Epithelial cell of prostate (primary cell): Measurements from ENCODE around the gene PINLYP.
"Not testable (repeated sequence)": the region's sequence is repeated elsewhere in the genome, so short reads cannot be mapped to it uniquely, and the experiment has no call there.

Experiments used
- DNase-seq: peaks from one replicate; pipeline ENCODE4 v3.0.0-alpha.2; 2011; ENCODE audit warnings: low read depth, low spot score
- H3K27ac ChIP-seq: fragments of 450-650 bp; 2 replicates; pipeline ENCODE4 v1.5.1; 2017; ENCODE audit warnings: mild to moderate bottlenecking

The PINLYP gene

DNA sequence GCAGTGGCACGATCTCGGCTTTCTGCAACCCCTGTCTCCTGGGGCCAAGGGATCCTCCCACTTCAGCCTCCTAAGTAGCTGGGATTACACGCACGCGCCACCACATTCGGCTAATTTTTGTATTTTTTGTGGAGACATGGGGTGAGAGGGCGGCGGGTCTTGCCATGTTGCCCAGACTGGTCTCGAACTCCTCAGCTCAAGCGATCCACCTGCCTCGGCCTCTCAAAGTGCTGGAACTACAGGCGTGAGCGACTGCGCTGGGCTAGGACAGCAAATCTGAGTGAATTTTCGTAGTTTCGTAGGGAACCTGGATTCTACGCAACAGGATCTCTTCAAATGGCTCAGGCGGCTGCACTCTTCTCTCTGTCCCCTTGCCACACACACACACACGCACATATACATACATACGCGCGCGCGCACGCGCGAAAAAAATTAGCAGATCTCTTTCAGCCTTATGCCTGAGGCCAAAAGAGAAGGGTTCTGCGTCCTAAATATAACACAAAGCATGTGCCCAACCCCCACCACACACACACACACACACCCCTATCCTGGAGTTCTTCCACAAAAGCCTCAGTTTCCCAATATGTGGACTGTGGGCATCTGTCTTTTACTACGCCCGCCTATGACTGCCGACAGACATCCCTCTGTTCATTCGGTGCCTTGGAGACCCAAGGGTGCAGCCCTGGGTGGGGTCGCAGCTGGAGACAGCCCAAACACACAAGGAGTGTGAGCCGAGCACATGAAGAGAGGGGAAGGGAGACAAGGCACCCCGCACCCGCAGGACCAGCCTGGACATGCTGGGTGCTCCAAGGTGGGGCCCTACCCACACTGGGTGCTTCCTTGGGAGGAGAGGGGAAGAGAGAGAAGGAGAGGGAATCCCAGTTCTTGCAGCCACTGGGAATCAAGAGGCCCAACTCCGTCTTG, 616 bp downstream of the PINLYP start:
- DNase-seq: no peak
- H3K27ac ChIP-seq: peak overlapping the region; percentile 3

GRCh38 chr19:43578787-43579186, 3.2 kb downstream of the PINLYP start:
- H3K27ac ChIP-seq: no peak overlapping the region
- no peak for DNase-seq

GRCh38 chr19:43581467-43581866, 5.9 kb downstream of the PINLYP start:
- DNase-seq: no peak
- H3K27ac ChIP-seq: no peak overlapping the region

DNA sequence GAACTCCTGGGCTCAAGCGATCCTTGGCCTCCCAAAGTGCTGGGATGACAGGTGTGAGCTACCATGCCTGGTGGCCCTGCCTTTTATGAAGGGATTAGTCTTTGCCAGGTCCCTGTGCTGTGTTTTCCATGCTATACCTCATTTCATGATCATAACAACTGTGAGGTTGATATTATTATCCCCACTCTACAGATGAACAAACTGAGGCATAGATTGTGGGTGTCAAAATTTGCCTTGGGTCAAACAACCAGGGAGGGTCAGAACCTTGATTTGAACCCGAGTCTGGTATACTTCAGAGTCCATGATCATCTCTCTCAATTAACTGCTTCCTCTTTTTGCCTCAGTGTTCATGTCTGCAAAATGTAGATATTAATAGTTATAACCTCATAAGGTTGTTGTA, 6.9 kb downstream of the PINLYP start:
- no peak for DNase-seq
- H3K27ac ChIP-seq: no peak overlapping the region

- no peak overlapping the region for H3K27ac ChIP-seq
Observed at GRCh38 chr19:43584484-43584883, 8.9 kb downstream of the PINLYP start.

GRCh38 chr19:43586346-43586745, 10.7 kb downstream of the PINLYP start:
- DNase-seq: no peak
- no peak overlapping the region for H3K27ac ChIP-seq

More at GRCh38 chr19:43584484-43584883, 8.9 kb downstream of the PINLYP start:
- no peak for DNase-seq

- not testable (repeated sequence) for H3K27ac ChIP-seq, DNase-seq
Observed at GRCh38 chr19:43587029-43587428, 11.4 kb downstream of the PINLYP start.

DNA sequence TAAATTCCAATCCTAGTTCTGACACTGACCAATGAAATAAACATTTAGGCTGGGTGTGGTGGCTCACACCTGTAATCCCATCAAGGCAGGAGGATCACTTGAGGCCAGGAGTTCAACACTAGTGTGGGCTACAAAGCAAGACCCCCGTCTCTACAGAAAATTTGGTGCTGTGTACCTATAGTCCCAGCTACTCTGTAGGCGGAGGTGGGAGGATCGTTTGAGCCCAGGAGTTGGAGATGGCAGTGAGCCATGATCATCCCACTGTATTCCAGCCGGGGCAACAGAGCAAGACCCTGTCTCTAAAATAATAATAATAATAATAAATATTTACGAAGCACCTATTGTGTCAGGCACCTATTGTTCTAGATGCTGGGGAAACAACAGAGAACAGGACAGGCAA, 13.7 kb downstream of the PINLYP start:
- DNase-seq: no peak
- H3K27ac ChIP-seq: no peak overlapping the region

DNA sequence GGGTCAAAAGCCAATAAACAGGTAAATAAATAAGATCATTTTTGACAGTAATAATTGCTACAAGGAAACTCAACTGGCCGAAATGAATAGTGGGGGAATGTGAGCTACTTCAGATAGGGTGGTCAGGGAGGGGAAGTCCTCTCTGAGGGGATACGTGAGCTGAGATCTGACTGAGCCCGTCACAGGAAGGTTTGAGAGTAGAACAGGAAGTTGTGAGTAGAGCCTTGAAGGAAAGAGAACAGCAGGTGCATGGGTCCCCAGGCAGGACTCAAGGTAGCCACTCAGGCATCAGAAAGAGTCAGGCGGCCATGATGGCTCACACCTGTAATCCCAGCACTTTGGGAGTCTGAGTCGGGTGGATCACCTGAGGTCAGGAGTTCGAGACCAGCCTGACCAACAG, 14.1 kb downstream of the PINLYP start:
- DNase-seq: no peak
- H3K27ac ChIP-seq: no peak overlapping the region

DNA sequence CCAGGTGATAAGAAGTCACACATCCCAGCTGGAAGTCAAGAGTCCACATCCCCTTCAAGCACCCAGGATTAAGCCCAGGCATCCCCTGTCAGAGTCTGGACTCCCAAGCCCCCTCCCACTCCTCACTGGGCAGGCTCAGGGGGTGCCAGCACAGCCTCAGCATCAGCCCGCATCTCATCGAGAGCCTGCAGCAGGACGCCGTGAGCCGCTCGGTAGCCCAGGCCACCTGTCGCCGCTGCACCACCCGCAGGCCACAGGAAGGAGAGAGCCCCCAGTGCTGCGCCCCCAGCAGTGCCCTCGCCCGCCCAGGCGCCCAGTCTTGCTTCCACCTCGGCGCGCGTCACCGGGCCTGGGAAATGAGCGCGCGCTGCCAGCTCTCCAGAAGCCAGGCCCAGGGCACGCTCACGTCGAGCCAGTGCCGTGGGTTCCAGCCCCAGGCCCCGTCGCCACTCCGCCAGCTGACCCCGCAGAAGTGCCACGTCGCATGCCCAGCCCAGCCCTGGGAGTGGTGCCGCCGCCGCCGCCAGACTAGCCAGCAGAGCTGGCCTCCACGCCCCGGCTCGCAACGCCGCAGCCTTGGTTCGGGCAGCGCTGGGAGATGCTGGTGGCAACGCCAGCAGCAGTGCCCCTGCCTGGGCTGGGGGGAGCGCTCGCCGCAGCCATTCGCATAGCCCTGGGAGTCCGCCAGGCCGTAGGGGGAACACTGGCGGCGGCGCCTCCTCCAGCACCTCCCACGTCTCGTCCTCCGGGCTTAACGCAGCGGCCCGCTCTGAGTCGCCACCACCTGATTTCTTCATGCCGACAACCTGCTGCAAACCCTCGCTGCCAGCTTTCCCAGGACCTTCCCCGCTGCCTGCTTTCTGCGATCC, 16.5 kb downstream of the PINLYP start:
- H3K27ac ChIP-seq: no peak overlapping the region
- no peak for DNase-seq

GRCh38 chr19:43592800-43593350, 17.3 kb downstream of the PINLYP start:
- H3K27ac ChIP-seq: no peak overlapping the region
- no peak for DNase-seq

DNA sequence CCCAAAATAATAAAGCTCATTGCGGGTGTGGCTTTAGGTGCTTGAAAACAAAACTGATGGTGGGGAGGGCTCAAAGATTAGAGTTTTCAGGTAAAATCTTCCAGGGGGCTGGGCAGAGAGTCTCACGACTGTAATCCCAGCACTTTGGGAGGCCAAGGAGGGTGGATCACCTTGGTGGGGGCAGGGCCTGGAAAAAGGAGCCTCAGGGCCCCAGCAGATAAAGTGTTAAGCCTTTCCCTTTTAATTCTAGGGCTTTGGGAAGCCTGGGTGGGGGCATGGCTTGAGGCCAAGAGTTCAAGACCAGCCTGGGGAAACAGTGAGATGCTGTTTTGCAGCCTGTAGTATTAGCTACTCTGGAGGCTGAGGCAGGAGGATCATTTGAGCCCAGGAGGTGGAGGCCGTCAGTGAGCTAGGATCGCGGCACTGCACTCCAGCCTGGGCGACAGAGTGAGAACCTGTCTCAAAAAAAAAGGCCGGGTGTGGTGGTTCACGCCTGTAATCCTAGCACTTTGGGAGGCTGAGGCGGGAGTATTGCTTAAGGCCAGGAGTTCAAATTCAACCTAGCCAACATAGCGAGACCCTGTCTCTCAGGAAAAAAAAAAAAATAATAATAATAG, 18.6 kb downstream of the PINLYP start:
- DNase-seq: no peak
- no peak overlapping the region for H3K27ac ChIP-seq

GRCh38 chr19:43594710-43595604, 19.4 kb downstream of the PINLYP start:
- DNase-seq: peak; percentile 14
- H3K27ac ChIP-seq: peak overlapping the region; percentile 88

DNA sequence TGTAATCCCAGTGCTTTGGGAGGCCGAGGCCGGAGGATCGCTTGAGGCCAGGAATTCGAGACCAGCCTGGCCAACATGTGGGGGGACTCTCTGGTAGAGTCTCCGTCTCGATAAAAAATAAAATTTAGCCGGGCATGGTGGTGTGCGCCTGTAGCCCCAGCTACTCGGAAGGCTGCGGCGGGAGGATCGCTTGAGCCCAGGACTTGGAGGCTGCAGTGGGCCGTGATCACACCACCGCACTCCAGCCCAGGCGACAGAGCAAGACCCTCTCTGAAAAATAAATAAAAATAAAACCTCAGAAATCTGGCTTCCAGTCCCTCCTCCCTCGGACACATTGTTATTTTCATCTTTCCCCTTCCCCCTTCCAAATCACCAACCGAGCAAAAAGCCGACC, 20.0 kb downstream of the PINLYP start:
- peak overlapping the region; percentile 88 for H3K27ac ChIP-seq
- no peak for DNase-seq

DNA sequence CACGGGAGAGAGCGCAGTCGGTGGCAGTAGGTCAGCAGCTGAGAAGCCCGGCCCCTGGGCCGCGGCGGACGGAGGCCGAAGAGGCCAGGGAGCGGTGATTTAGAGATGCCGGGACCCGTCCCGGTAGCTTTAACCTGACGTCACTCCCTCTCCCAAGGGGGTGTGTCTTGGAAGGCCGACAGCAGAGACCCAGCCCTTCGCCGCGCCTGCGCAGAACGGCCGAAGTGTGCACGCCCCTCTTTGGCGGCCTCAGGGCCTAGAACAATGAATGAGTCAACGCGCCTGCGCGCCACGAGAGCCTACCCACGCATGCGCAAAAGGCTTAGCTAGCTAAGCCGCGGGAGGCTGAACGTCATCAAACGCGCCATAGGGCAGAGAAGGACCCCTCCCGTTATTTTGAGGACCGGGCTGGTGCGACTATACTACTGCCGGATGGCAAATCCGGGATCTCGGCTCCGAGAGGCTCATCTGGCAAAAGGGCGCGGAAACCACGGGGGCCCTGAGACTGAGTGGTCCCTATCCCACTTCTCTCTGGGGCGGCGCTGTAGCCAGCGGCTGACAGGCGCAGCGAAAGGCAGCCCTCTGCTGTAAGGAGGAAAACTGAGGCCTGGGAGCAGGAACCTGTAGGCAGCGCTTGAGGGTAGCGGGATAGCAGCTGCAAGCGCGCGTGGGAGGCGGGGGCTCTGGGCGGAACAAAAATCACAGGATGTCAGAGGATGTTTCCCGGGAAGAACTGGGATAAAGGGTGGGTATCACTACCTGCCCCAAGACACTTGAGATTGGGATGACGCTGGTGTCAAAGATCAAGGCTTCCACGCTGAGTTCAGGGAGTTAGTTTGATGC, 20.6 kb downstream of the PINLYP start, which contains the start of the genes IRGQ and ZNF576:
Gene IRGQ, minus strand, starts transcription at position 136 of the 843 bp plus-strand sequence. CDS start 796 bp downstream, outside the sequence.
Gene ZNF576, plus strand, starts transcription at position 597 of the 843 bp plus-strand sequence. CDS start 514 bp downstream, outside the sequence.
- peak; percentile 89 for DNase-seq
- H3K27ac ChIP-seq: peak within 1 kb of the TSS; percentile 88

GRCh38 chr19:43596842-43597461, 21.4 kb downstream of the PINLYP start:
- no peak for DNase-seq
- H3K27ac ChIP-seq: peak overlapping the region; percentile 88

- no peak for DNase-seq
- no peak overlapping the region for H3K27ac ChIP-seq
Observed at GRCh38 chr19:43597876-43598275, 22.3 kb downstream of the PINLYP start.
